ENCODE results near the gene PHIP.

PHIP gene

DNA sequence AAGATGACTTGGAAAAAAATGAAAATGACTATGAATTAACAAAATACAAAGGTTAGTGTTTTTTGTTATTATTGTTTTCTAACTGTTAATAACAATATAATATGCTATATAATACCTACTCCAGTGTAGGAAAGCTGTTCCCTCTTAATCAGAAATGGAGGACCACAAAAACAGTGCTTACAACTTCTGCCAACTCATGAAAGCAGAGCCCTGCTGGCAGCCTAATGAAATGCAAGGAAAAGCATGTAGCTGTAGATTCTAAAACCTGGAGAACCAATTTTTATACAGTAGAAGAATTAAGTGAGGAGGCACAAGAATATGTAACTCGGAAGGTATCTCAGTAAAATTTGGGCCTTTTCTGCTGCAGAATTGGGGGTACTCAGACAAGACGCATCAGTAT lies 29.4 kb downstream of the PHIP start:
- ATAC-seq, result no peak
- H3K4me3 Mint-ChIP-seq, result no peak overlapping the region
- no peak for DNase-seq
- peaks cover 10% of the 10 kb centered on the region for H3K9me3 Mint-ChIP-seq
- H3K4me1 Mint-ChIP-seq, result peaks cover 12% of the 10 kb centered on the region
- H3K36me3 Mint-ChIP-seq (ENCODE audit: low read depth), result peaks cover 42% of the 10 kb centered on the region
- no peak overlapping the region for H3K27ac Mint-ChIP-seq
- H3K27me3 Mint-ChIP-seq, result no peaks in the 10 kb centered on the region

DNA sequence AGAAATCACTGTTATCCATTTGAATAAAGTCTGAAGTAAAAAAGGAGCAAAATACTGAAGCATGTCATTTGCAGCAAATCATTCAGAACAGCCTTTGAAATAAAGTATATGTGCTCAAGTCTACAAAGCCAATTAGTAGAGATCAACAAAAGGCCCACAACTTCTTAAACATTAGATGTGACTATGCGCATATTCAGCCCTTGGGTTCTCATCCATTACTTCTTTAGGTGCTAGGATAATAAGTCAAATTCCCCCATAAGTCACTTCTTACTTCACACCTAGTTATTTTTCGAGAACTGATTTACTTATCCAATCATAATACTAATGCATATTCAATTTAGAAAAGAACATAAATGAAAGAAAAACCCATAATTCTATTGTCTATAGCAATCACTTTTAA lies 31.0 kb downstream of the PHIP start:
- ATAC-seq (no peak), DNase-seq (no peak)
- Mint-ChIP-seq H3K4me3 (no peak overlapping the region), H3K9me3 (peaks cover 2% of the 10 kb centered on the region), H3K4me1 (peaks cover 21% of the 10 kb centered on the region), H3K27me3 (no peaks in the 10 kb centered on the region), H3K27ac (no peak overlapping the region), H3K36me3 (ENCODE audit: low read depth) (peaks cover 30% of the 10 kb centered on the region)

DNA sequence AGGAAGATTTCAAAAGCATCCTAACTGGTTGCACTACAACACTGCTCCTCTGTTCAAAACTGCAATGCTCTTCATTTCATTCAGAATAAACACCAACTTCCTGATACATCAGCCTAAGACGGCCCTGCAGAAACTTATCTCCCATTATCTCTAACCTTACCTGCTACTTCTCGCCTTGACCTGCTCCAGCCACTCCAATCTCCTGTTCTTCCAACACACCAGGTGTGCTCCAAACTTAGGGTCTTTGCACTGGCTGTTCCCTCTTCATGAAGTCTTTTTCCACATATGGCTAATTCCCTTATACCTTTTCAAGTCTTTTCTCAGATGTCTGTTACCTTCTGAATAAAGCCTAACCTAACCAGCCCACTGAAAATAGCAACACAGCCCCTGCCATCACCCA lies 32.1 kb downstream of the PHIP start:
- DNase-seq, result no peak
- H3K36me3 Mint-ChIP-seq (ENCODE audit: low read depth), result peaks cover 25% of the 10 kb centered on the region
- peak overlapping the region; percentile 5 for H3K27ac Mint-ChIP-seq
- H3K4me3 Mint-ChIP-seq, result no peak overlapping the region
- H3K27me3 Mint-ChIP-seq, result no peaks in the 10 kb centered on the region
- ATAC-seq, result no peak
- H3K4me1 Mint-ChIP-seq, result peaks cover 26% of the 10 kb centered on the region
- no peaks in the 10 kb centered on the region for H3K9me3 Mint-ChIP-seq

DNA sequence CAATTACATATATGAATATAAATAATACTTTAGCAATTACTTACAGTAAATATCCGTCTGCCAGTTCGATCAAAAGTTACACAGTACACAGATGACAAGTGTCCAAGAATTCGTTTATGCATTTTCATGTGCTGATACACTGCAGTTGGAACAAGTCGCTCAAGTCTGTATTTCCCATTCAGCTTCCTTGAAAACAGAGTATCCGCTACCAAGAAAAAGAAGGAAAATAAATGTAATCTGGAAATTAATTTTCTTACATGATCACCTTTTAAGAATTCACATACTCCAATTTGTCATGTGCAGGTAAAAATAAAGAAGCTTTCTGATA lies 35.3 kb downstream of the PHIP start:
- Mint-ChIP-seq H3K4me3 (no peak overlapping the region), H3K4me1 (peaks cover 48% of the 10 kb centered on the region), H3K9me3 (no peaks in the 10 kb centered on the region), H3K36me3 (ENCODE audit: low read depth) (peaks cover 36% of the 10 kb centered on the region), H3K27me3 (no peaks in the 10 kb centered on the region), H3K27ac (no peak overlapping the region)
- no peak for DNase-seq
- ATAC-seq, result no peak

- ATAC-seq, result peak; percentile 47
- Mint-ChIP-seq H3K36me3 (ENCODE audit: low read depth) (peaks cover 42% of the 10 kb centered on the region), H3K27me3 (no peaks in the 10 kb centered on the region), H3K9me3 (no peaks in the 10 kb centered on the region), H3K27ac (no peak overlapping the region), H3K4me1 (peaks cover 50% of the 10 kb centered on the region), H3K4me3 (no peak overlapping the region)
- no peak for DNase-seq
Measured at GRCh38 chr6:79042088-79042798, 35.8 kb downstream of the PHIP start.

- no peak overlapping the region for H3K4me3 Mint-ChIP-seq
- peaks cover 53% of the 10 kb centered on the region for H3K36me3 Mint-ChIP-seq (ENCODE audit: low read depth)
- peaks cover 59% of the 10 kb centered on the region for H3K4me1 Mint-ChIP-seq
- DNase-seq (no peak), ATAC-seq (peak; percentile 97)
- no peak overlapping the region for H3K27ac Mint-ChIP-seq
- no peaks in the 10 kb centered on the region for H3K27me3 Mint-ChIP-seq
- H3K9me3 Mint-ChIP-seq, result no peaks in the 10 kb centered on the region
Measured at GRCh38 chr6:79040083-79040482, 38.0 kb downstream of the PHIP start.

- Mint-ChIP-seq H3K27ac (no peak overlapping the region), H3K4me1 (peaks cover 68% of the 10 kb centered on the region), H3K36me3 (ENCODE audit: low read depth) (peaks cover 58% of the 10 kb centered on the region), H3K4me3 (no peak overlapping the region), H3K9me3 (no peaks in the 10 kb centered on the region), H3K27me3 (no peaks in the 10 kb centered on the region)
- DNase-seq, result no peak
- no peak for ATAC-seq
Measured at GRCh38 chr6:79038061-79038460, 40.0 kb downstream of the PHIP start.

DNA sequence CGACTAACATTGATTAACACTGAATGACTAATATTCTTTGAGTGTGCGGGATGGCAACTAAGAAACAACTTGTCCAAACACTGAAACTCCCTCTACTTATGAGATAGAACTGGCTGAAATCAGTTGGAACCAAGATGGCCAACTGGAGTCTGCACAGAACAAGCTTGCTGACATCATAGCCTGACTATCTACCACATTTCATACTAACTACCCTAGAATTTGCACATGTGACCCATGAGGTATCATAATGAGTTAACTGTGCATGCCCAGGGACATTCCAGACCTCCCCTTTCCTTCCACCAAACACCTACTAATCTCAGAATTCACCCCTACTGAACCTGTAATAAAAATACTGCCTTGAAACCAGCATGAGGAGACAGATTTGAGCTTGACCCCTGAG lies 43.2 kb downstream of the PHIP start:
- H3K36me3 Mint-ChIP-seq (ENCODE audit: low read depth), result peaks cover 59% of the 10 kb centered on the region
- peaks cover 57% of the 10 kb centered on the region for H3K4me1 Mint-ChIP-seq
- ATAC-seq (peak; percentile 94), DNase-seq (no peak)
- H3K4me3 Mint-ChIP-seq, result no peak overlapping the region
- H3K27me3 Mint-ChIP-seq, result no peaks in the 10 kb centered on the region
- H3K27ac Mint-ChIP-seq, result peak overlapping the region; percentile 43
- H3K9me3 Mint-ChIP-seq, result no peaks in the 10 kb centered on the region

GRCh38 chr6:79033279-79033678 lies 44.8 kb downstream of the PHIP start:
- H3K4me1 Mint-ChIP-seq, result peaks cover 51% of the 10 kb centered on the region

GRCh38 chr6:79031821-79032590 lies 46.0 kb downstream of the PHIP start:
- no peak overlapping the region for H3K27ac Mint-ChIP-seq
- no peak for ATAC-seq
- no peak for DNase-seq

More at GRCh38 chr6:79033279-79033678, 44.8 kb downstream of the PHIP start:
- Mint-ChIP-seq H3K9me3 (no peaks in the 10 kb centered on the region), H3K27ac (no peak overlapping the region), H3K4me3 (no peak overlapping the region), H3K36me3 (ENCODE audit: low read depth) (peaks cover 55% of the 10 kb centered on the region), H3K27me3 (no peaks in the 10 kb centered on the region)
- DNase-seq (no peak), ATAC-seq (no peak)

GRCh38 chr6:79030511-79030910 lies 47.5 kb downstream of the PHIP start:
- H3K36me3 Mint-ChIP-seq (ENCODE audit: low read depth), result peaks cover 33% of the 10 kb centered on the region
- no peak overlapping the region for H3K27ac Mint-ChIP-seq
- DNase-seq (no peak), ATAC-seq (no peak)
- H3K9me3 Mint-ChIP-seq, result no peaks in the 10 kb centered on the region
- no peaks in the 10 kb centered on the region for H3K27me3 Mint-ChIP-seq
- H3K4me3 Mint-ChIP-seq, result no peak overlapping the region
- H3K4me1 Mint-ChIP-seq, result peaks cover 38% of the 10 kb centered on the region

More at GRCh38 chr6:79031821-79032590, 46.0 kb downstream of the PHIP start:
- H3K9me3 Mint-ChIP-seq, result no peaks in the 10 kb centered on the region
- H3K4me3 Mint-ChIP-seq, result no peak overlapping the region
- peaks cover 46% of the 10 kb centered on the region for H3K36me3 Mint-ChIP-seq (ENCODE audit: low read depth)
- H3K27me3 Mint-ChIP-seq, result no peaks in the 10 kb centered on the region
- peaks cover 47% of the 10 kb centered on the region for H3K4me1 Mint-ChIP-seq

GRCh38 chr6:79030023-79030422 lies 48.0 kb downstream of the PHIP start:
- H3K4me3 Mint-ChIP-seq, result no peak overlapping the region
- H3K4me1 Mint-ChIP-seq, result peaks cover 36% of the 10 kb centered on the region
- no peak overlapping the region for H3K27ac Mint-ChIP-seq
- peaks cover 32% of the 10 kb centered on the region for H3K36me3 Mint-ChIP-seq (ENCODE audit: low read depth)
- ATAC-seq (no peak), DNase-seq (no peak)
- H3K27me3 Mint-ChIP-seq, result no peaks in the 10 kb centered on the region
- H3K9me3 Mint-ChIP-seq, result no peaks in the 10 kb centered on the region

GRCh38 chr6:79028641-79029314 lies 49.3 kb downstream of the PHIP start:
- Mint-ChIP-seq H3K27me3 (no peaks in the 10 kb centered on the region), H3K4me1 (peaks cover 29% of the 10 kb centered on the region), H3K27ac (no peak overlapping the region), H3K36me3 (ENCODE audit: low read depth) (peaks cover 28% of the 10 kb centered on the region), H3K9me3 (no peaks in the 10 kb centered on the region), H3K4me3 (no peak overlapping the region)
- DNase-seq (no peak), ATAC-seq (no peak)

DNA sequence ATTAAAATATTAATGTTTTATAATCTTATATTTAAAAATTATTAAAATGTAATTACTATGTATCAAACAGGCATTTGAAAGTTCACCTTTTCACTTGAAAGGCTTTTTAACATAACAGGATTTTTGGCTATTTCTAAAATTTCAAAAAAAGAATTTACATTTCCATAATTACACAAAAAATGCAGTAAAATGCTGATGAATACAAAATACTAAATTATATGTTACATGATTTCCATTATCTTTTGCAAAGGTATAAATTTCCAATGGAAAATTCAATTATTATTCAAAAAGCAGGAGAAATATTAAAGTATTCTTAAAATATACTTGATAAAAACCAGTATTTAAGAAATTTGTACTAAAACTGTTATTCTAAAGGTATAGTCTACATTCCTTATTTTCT lies 66.1 kb downstream of the PHIP start:
- ATAC-seq (no peak), DNase-seq (no peak)
- Mint-ChIP-seq H3K36me3 (ENCODE audit: low read depth) (peaks cover 49% of the 10 kb centered on the region), H3K4me3 (no peak overlapping the region), H3K4me1 (no peaks in the 10 kb centered on the region), H3K9me3 (no peaks in the 10 kb centered on the region), H3K27me3 (no peaks in the 10 kb centered on the region), H3K27ac (no peak overlapping the region)

GRCh38 chr6:79010422-79010821 lies 67.6 kb downstream of the PHIP start:
- H3K9me3 Mint-ChIP-seq, result no peaks in the 10 kb centered on the region
- H3K27ac Mint-ChIP-seq, result no peak overlapping the region
- no peaks in the 10 kb centered on the region for H3K27me3 Mint-ChIP-seq
- DNase-seq (no peak), ATAC-seq (no peak)
- peaks cover 35% of the 10 kb centered on the region for H3K36me3 Mint-ChIP-seq (ENCODE audit: low read depth)
- H3K4me1 Mint-ChIP-seq, result no peaks in the 10 kb centered on the region
- no peak overlapping the region for H3K4me3 Mint-ChIP-seq
